ENCODE data around the gene RNASEH2C. TPM values are rescaled to one million over a fixed set of nuclear protein-coding genes. Genes with fewer than 3 reads are reported as not detected.
"Not testable (repeated sequence)": the region's sequence is repeated elsewhere in the genome, so short reads cannot be mapped to it uniquely, and the experiment has no call there.

The RNASEH2C gene
- total RNA-seq, 4 donors from 2014 or later = 35.2 to 107 (median 65.4) TPM

DNA sequence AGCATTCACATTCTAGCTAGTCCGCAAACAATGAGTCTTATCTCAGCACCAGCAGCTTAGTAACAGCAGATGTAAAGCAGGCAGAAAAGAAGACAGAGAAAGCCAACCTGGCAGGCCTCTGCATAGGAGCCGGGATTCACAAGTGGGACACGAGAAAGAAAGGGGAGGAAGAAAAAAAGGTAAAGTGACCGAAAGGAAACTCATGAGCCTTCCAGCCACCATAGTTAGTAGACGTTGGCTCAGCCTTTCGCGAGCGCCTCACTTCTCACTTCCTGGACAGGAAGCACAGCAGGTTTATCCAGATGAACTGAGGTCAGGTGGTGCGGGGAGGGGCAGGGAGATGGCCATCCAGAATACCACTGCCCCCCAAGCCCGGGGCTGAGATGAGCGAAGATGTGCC lies 28.2 kb downstream of the RNASEH2C start:
- Histone ChIP-seq H3K9me3 (no peaks in the 10 kb centered on the region), H3K27ac (no peak overlapping the region), H3K27me3 (no peaks in the 10 kb centered on the region), H3K4me3 (no peak overlapping the region), H3K36me3 (no peaks in the 10 kb centered on the region), H3K4me1 (no peaks in the 10 kb centered on the region)
- intact Hi-C loops (cut with DNase I; ENCODE audit: low total_unique reads) = no loop called here
- no peak for DNase-seq
- TF ChIP-seq, protein P1, sequence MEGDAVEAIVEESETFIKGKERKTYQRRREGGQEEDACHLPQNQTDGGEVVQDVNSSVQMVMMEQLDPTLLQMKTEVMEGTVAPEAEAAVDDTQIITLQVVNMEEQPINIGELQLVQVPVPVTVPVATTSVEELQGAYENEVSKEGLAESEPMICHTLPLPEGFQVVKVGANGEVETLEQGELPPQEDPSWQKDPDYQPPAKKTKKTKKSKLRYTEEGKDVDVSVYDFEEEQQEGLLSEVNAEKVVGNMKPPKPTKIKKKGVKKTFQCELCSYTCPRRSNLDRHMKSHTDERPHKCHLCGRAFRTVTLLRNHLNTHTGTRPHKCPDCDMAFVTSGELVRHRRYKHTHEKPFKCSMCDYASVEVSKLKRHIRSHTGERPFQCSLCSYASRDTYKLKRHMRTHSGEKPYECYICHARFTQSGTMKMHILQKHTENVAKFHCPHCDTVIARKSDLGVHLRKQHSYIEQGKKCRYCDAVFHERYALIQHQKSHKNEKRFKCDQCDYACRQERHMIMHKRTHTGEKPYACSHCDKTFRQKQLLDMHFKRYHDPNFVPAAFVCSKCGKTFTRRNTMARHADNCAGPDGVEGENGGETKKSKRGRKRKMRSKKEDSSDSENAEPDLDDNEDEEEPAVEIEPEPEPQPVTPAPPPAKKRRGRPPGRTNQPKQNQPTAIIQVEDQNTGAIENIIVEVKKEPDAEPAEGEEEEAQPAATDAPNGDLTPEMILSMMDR (IDR thresholded peaks at IDR 0.05) = no peak
- TF ChIP-seq POLR2A (IDR thresholded peaks at IDR 0.05) = no peak

DNA sequence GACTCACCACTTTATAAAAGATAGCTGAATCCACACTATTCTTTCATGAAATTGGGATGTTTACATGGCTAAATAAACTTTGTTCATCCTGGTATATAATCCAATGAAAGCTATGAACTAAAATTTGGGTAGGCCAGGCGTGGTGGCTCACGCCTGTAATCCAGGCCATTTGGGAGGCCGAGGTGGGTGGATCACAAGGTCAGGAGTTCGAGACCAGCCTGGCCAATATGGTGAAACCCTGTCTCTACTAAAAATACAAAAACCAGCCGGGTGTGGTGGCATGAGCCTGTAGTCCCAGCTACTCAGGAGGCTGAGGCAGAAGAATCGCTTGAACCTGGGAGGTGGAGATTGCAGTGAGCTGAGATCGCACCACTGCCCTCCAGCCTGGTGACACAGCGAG lies 28.8 kb downstream of the RNASEH2C start:
- DNase-seq; H3K27me3 ChIP-seq; intact Hi-C loops (cut with DNase I; ENCODE audit: low total_unique reads); H3K36me3 ChIP-seq; H3K4me1 ChIP-seq; H3K4me3 ChIP-seq; H3K9me3 ChIP-seq; H3K27ac ChIP-seq: not testable (repeated sequence)

DNA sequence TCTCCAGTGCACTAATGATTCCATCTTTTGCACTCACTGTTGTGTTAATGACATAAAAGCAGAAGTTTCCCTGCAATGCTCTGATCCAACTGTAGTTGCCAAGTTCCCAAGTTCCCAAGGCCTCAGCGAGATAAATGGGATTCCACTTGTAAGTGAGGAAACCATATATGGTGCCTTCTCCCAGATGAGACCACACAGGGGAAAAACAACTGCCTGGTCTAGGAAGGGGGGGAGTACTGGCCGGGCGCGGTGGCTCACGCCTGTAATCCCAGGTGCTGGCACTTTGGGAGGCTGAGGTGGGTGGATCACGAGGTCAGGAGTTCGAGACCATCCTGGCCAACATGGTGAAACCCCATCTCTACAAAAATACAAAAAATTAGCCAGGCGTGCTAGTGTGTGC lies 34.6 kb downstream of the RNASEH2C start:
- no peaks in the 10 kb centered on the region for H3K36me3 ChIP-seq
- no peak for TF ChIP-seq POLR2A (IDR thresholded peaks at IDR 0.05)
- TF ChIP-seq, protein P1 (IDR thresholded peaks at IDR 0.05) = no peak
- no peaks in the 10 kb centered on the region for H3K4me1 ChIP-seq
- no peaks in the 10 kb centered on the region for H3K27me3 ChIP-seq
- DNase-seq = no peak
- no peak overlapping the region for H3K4me3 ChIP-seq
- H3K9me3 ChIP-seq = no peaks in the 10 kb centered on the region
- H3K27ac ChIP-seq = no peak overlapping the region
- intact Hi-C loops (cut with DNase I; ENCODE audit: low total_unique reads) = no loop called here

- H3K4me3 ChIP-seq; H3K4me1 ChIP-seq; H3K9me3 ChIP-seq; H3K27me3 ChIP-seq; intact Hi-C loops (cut with DNase I; ENCODE audit: low total_unique reads); DNase-seq; H3K36me3 ChIP-seq; H3K27ac ChIP-seq: not testable (repeated sequence)
Measured at GRCh38 chr11:65683480-65683879, 37.1 kb downstream of the RNASEH2C start.

DNA sequence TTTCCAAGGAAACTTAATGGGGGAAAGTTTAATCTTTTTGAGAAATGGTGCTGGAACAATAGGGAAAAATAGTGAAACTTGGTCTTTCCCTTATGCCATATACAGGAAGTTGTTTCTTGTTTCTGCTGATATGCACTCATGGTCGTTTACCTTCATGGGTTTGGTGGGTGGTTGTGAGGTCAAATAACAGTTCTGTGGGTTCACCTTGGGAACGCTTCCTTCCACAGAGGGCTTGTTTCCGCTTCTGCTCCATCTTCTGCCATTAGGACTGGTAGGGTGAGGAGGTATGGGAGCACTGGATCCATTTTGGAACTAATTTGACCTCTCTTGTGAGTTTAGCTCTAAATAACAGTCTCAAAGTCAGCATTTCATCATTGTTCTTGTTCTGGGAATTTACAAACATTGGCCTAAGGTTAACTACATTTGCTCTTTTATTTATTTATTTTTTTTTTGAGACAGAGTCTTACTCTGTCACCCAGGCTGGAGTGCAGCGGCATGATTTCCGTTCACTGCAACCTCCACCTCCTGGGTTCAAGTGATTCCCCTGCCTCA lies 40.3 kb downstream of the RNASEH2C start:
- no peaks in the 10 kb centered on the region for H3K4me1 ChIP-seq
- no peak overlapping the region for H3K4me3 ChIP-seq
- no peak for TF ChIP-seq POLR2A (IDR thresholded peaks at IDR 0.05)
- TF ChIP-seq, protein P1 (IDR thresholded peaks at IDR 0.05) = no peak
- no peaks in the 10 kb centered on the region for H3K9me3 ChIP-seq
- no peak overlapping the region for H3K27ac ChIP-seq
- DNase-seq = no peak
- no peaks in the 10 kb centered on the region for H3K36me3 ChIP-seq
- H3K27me3 ChIP-seq = no peaks in the 10 kb centered on the region
- intact Hi-C loops (cut with DNase I; ENCODE audit: low total_unique reads) = no loop called here

DNA sequence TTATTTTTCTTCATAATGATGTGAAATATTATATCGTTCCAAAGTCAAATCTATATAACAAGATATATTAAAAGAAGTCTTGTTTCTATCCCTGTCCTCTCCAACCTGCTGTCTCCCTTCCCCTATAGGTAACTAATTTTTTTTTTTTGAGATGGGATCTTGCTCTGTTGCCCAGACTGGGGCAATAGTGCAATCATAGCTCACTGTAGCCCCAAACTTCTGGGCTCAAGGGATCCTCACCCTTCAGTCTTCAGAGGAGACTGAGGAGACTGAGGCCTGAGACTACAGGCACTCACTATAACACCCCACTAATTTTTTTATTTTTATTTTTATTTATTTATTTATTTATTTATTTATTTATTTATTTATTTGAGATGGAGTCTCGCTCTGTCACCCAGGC lies 47.6 kb downstream of the RNASEH2C start:
- H3K4me1 ChIP-seq = no peaks in the 10 kb centered on the region
- no peak overlapping the region for H3K27ac ChIP-seq
- H3K27me3 ChIP-seq = no peaks in the 10 kb centered on the region
- no peaks in the 10 kb centered on the region for H3K36me3 ChIP-seq
- DNase-seq = no peak
- no peaks in the 10 kb centered on the region for H3K9me3 ChIP-seq
- TF ChIP-seq, protein P1 (IDR thresholded peaks at IDR 0.05) = no peak
- no peak for TF ChIP-seq POLR2A (IDR thresholded peaks at IDR 0.05)
- H3K4me3 ChIP-seq = no peak overlapping the region
- intact Hi-C loops (cut with DNase I; ENCODE audit: low total_unique reads) = no loop called here
